ENCODE data around the gene INPP5A.

Gene INPP5A

GRCh38 chr10:132749371-132749795 is 211.8 kb downstream of the INPP5A start:
- no peaks in the 10 kb centered on the region for H3K4me1 ChIP-seq (ENCODE audit: insufficient read depth, low read length, poor library complexity, severe bottlenecking)
- H3F3A ChIP-seq (ENCODE audit: low read depth), result no peaks in the 10 kb centered on the region
- no peak overlapping the region for H3K9ac ChIP-seq (ENCODE audit: low read depth, low read length, poor library complexity, severe bottlenecking)
- no peaks in the 10 kb centered on the region for H3K27me3 ChIP-seq (ENCODE audit: insufficient read depth, low read length, poor library complexity, severe bottlenecking)
- no peaks in the 10 kb centered on the region for H3K9me3 ChIP-seq (ENCODE audit: insufficient read depth, low read depth, low read length)
- H3K79me2 ChIP-seq (ENCODE audit: insufficient read depth, low read length), result no peaks in the 10 kb centered on the region
- peaks cover 18% of the 10 kb centered on the region; the same call in 1 of the 2 replicates for H3K36me3 ChIP-seq (ENCODE audit: insufficient read depth, low read length)
- no peak overlapping the region for H2AFZ ChIP-seq (ENCODE audit: low read length)
- TF ChIP-seq CTCF (conservative IDR thresholded peaks at IDR 0.05; ENCODE audit: low read length) (no peak), EZH2phosphoT487 (IDR thresholded peaks at IDR 0.05; ENCODE audit: borderline replicate concordance) (no peak)
- H4K20me1 ChIP-seq (ENCODE audit: insufficient read depth, low read length, poor library complexity, severe bottlenecking), result no peaks in the 10 kb centered on the region
- H3K4me3 ChIP-seq (ENCODE audit: low read length, poor library complexity, severe bottlenecking), result no peak overlapping the region
- H3K9me2 ChIP-seq (replicated peaks; ENCODE audit: low read depth, low read length), result no peaks in the 10 kb centered on the region
- H3K4me2 ChIP-seq (ENCODE audit: low read depth, low read length, poor library complexity, severe bottlenecking), result no peak overlapping the region

- Histone ChIP-seq H3K4me1 (ENCODE audit: insufficient read depth, low read length, poor library complexity, severe bottlenecking) (no peaks in the 10 kb centered on the region), H2AFZ (ENCODE audit: low read length) (no peak overlapping the region), H3K9me2 (replicated peaks; ENCODE audit: low read depth, low read length) (no peaks in the 10 kb centered on the region), H3K9me3 (ENCODE audit: insufficient read depth, low read depth, low read length) (no peaks in the 10 kb centered on the region), H3F3A (ENCODE audit: low read depth) (no peaks in the 10 kb centered on the region), H3K79me2 (ENCODE audit: insufficient read depth, low read length) (no peaks in the 10 kb centered on the region), H3K36me3 (ENCODE audit: insufficient read depth, low read length) (peaks cover 27% of the 10 kb centered on the region; the same call in 1 of the 2 replicates), H3K4me3 (ENCODE audit: low read length, poor library complexity, severe bottlenecking) (no peak overlapping the region), H4K20me1 (ENCODE audit: insufficient read depth, low read length, poor library complexity, severe bottlenecking) (no peaks in the 10 kb centered on the region), H3K4me2 (ENCODE audit: low read depth, low read length, poor library complexity, severe bottlenecking) (no peak overlapping the region), H3K27me3 (ENCODE audit: insufficient read depth, low read length, poor library complexity, severe bottlenecking) (no peaks in the 10 kb centered on the region), H3K9ac (ENCODE audit: low read depth, low read length, poor library complexity, severe bottlenecking) (no peak overlapping the region)
- no peak for TF ChIP-seq EZH2phosphoT487 (IDR thresholded peaks at IDR 0.05; ENCODE audit: borderline replicate concordance)
- no peak for TF ChIP-seq CTCF (conservative IDR thresholded peaks at IDR 0.05; ENCODE audit: low read length)
Measured at GRCh38 chr10:132750936-132751335, 213.3 kb downstream of the INPP5A start.

- Histone ChIP-seq H3K4me1 (ENCODE audit: insufficient read depth, low read length, poor library complexity, severe bottlenecking) (no peaks in the 10 kb centered on the region), H3K4me3 (ENCODE audit: low read length, poor library complexity, severe bottlenecking) (no peak overlapping the region), H3K79me2 (ENCODE audit: insufficient read depth, low read length) (no peaks in the 10 kb centered on the region), H2AFZ (ENCODE audit: low read length) (no peak overlapping the region), H3K36me3 (ENCODE audit: insufficient read depth, low read length) (peaks cover 35% of the 10 kb centered on the region; the same call in 1 of the 2 replicates), H3K9me2 (replicated peaks; ENCODE audit: low read depth, low read length) (no peaks in the 10 kb centered on the region), H3K9ac (ENCODE audit: low read depth, low read length, poor library complexity, severe bottlenecking) (no peak overlapping the region), H3K9me3 (ENCODE audit: insufficient read depth, low read depth, low read length) (no peaks in the 10 kb centered on the region), H4K20me1 (ENCODE audit: insufficient read depth, low read length, poor library complexity, severe bottlenecking) (no peaks in the 10 kb centered on the region), H3F3A (ENCODE audit: low read depth) (no peaks in the 10 kb centered on the region), H3K4me2 (ENCODE audit: low read depth, low read length, poor library complexity, severe bottlenecking) (no peak overlapping the region), H3K27me3 (ENCODE audit: insufficient read depth, low read length, poor library complexity, severe bottlenecking) (no peaks in the 10 kb centered on the region)
- no peak for TF ChIP-seq CTCF (conservative IDR thresholded peaks at IDR 0.05; ENCODE audit: low read length)
- no peak for TF ChIP-seq EZH2phosphoT487 (IDR thresholded peaks at IDR 0.05; ENCODE audit: borderline replicate concordance)
Measured at GRCh38 chr10:132752378-132752777, 214.8 kb downstream of the INPP5A start.

Measured in Loucy (cell line).